GM12878 (cell line): Measurements from ENCODE around the gene OVCA2. TPM values are rescaled to one million over a fixed set of nuclear protein-coding genes. Genes with fewer than 3 reads are reported as not detected.

Experiments
- ATAC-seq: fragments of 200-7000 bp; cut with Tn5 transposase; 3 replicates; pipeline ENCODE4 v1.9.1; 2020; ENCODE audit warnings: mild to moderate bottlenecking, moderate library complexity
- BruUV-seq: library from RNA; stranded (reverse); fragments of 400-500 nt; replicated peaks from 2 replicates; lab custom pipeline; 2021; lab: Mats Ljungman, UMichigan
- CTCF ChIA-PET: fragments of 300-600 bp; sonication (Branson Sonifier 250); formaldehyde crosslinking; extraction: SDS; loops from one replicate; lab custom pipeline; 2021; ENCODE audit warnings: inconsistent platforms; lab: Yijun Ruan, JAX
- POLR2A ChIA-PET: fragments of 350-600 bp; formaldehyde crosslinking; extraction: SDS; loops from one replicate; lab custom pipeline; 2021; ENCODE audit warnings: inconsistent platforms; lab: Charles Lee
- RAD21 ChIA-PET: fragments of 300-600 bp; sonication (Branson Sonifier 250); formaldehyde crosslinking; loops from one replicate; lab custom pipeline; 2023; ENCODE audit warnings: antibody characterized with exemption; ENCODE audit not compliant: unreplicated experiment; lab: Charles Lee
- SMC1A ChIA-PET: fragments of 300-600 bp; sonication (Branson Sonifier 250); formaldehyde crosslinking; loops from one replicate; lab custom pipeline; 2023; ENCODE audit not compliant: unreplicated experiment, uncharacterized antibody; lab: Charles Lee
- DNase-seq: peaks from one replicate; pipeline ENCODE4 v3.0.0-alpha.2; 2011; ENCODE audit warnings: low read depth, low spot score
- FAIRE-seq: peaks from 3 replicates; lab custom pipeline; 2011; peaks lifted over from hg19 to GRCh38; lab: Jason Lieb, UNC
- H2AFZ ChIP-seq: 2 replicates; pipeline ENCODE4 v1.6.0; 2011; ENCODE audit warnings: low read depth, low read length, control low read depth; ENCODE audit not compliant: control insufficient read depth
- H3K27ac ChIP-seq: 2 replicates; pipeline ENCODE4 v1.5.1; 2011; ENCODE audit warnings: control low read depth; ENCODE audit not compliant: control insufficient read depth, insufficient read depth
- H3K27me3 ChIP-seq, 2 experiments: replicated peaks in 1 of 2; 2 replicates each; pipeline versions ENCODE4 v1.6.0 to v1.6.1; 2011; ENCODE audit warnings: low read length in 1 of 2; ENCODE audit not compliant: control insufficient read depth in 2 of 2, insufficient read depth in 2 of 2
- H3K36me3 ChIP-seq, 2 experiments: 2 replicates each; pipeline ENCODE4 v1.5.1; 2011; ENCODE audit warnings: low read length in 1 of 2; ENCODE audit not compliant: control insufficient read depth in 2 of 2, insufficient read depth in 2 of 2
- H3K4me1 ChIP-seq: 2 replicates; pipeline ENCODE4 v1.6.1; 2011; ENCODE audit warnings: mild to moderate bottlenecking, low read length, moderate library complexity, mixed read lengths; ENCODE audit not compliant: control insufficient read depth, insufficient read depth
- H3K4me2 ChIP-seq: 2 replicates; pipeline ENCODE4 v1.6.0; 2011; ENCODE audit warnings: control low read depth; ENCODE audit not compliant: control insufficient read depth, insufficient read depth
- H3K4me3 ChIP-seq: fragments of 200-600 bp; sonication (generic); 2 replicates; pipeline ENCODE4 v1.5.1; 2016
- H3K79me2 ChIP-seq: 2 replicates; pipeline ENCODE4 v1.6.0; 2011; ENCODE audit warnings: low read length; ENCODE audit not compliant: control insufficient read depth, insufficient read depth
- H3K9ac ChIP-seq: 2 replicates; pipeline ENCODE4 v1.8.0; 2011; ENCODE audit warnings: low read length, control low read depth, mixed read lengths; ENCODE audit not compliant: control insufficient read depth, insufficient read depth
- H3K9me3 ChIP-seq: replicated peaks from 3 replicates; pipeline ENCODE4 v1.5.1; 2011; ENCODE audit warnings: mild to moderate bottlenecking, low read length; ENCODE audit not compliant: control insufficient read depth, insufficient read depth
- H4K20me1 ChIP-seq: 2 replicates; pipeline ENCODE4 v1.6.0; 2011; ENCODE audit not compliant: control insufficient read depth, insufficient read depth
- CBX3 ChIP-seq: fragments of 200-600 bp; sonication (generic); IDR thresholded peaks from 2 replicates; pipeline ENCODE4 v1.6.1; 2016; ENCODE audit warnings: low read depth, borderline replicate concordance
- JUNB ChIP-seq: IDR thresholded peaks from 2 replicates; pipeline ENCODE4 v1.6.1; 2016; ENCODE audit warnings: antibody characterized with exemption, mild to moderate bottlenecking
- JUND ChIP-seq: IDR thresholded peaks from 2 replicates; pipeline ENCODE4 v1.6.1; 2012; ENCODE audit warnings: low read depth, mild to moderate bottlenecking, low read length, improper control_type of control experiment, moderate library complexity
- MAX ChIP-seq: IDR thresholded peaks from 2 replicates; pipeline ENCODE4 v1.6.1; 2012; ENCODE audit warnings: low read depth, low read length, improper control_type of control experiment
- MYB ChIP-seq: fragments of 150-350 bp; IDR thresholded peaks from 2 replicates; pipeline ENCODE4 v1.6.1; 2014; ENCODE audit warnings: mild to moderate bottlenecking, low read depth, low read length, borderline replicate concordance
- NFXL1 ChIP-seq: fragments of 450-650 bp; IDR thresholded peaks from 2 replicates; pipeline ENCODE4 v1.6.1; 2017; ENCODE audit warnings: antibody characterized with exemption, mild to moderate bottlenecking, borderline replicate concordance
- PML ChIP-seq: IDR thresholded peaks from 2 replicates; pipeline ENCODE4 v1.6.1; 2012; ENCODE audit warnings: low read length, inconsistent platforms
- RAD21 ChIP-seq: IDR thresholded peaks from 2 replicates; pipeline ENCODE4 v1.6.1; 2011; ENCODE audit warnings: mild to moderate bottlenecking, low read depth, low read length, moderate library complexity; ENCODE audit not compliant: insufficient read depth
- RAD51 ChIP-seq: fragments of 450-650 bp; IDR thresholded peaks from 2 replicates; pipeline ENCODE4 v1.6.1; 2016; ENCODE audit warnings: moderate library complexity, mild to moderate bottlenecking, inconsistent platforms
- TCF7 ChIP-seq: IDR thresholded peaks from 2 replicates; pipeline ENCODE4 v1.6.1; 2014; ENCODE audit warnings: antibody characterized with exemption, borderline replicate concordance
- WGBS: methylation state at CpG from one replicate; pipeline ENCODE4 v1.1.6; 2016; ENCODE audit warnings: low lambda C conversion rate; ENCODE audit not compliant: insufficient replicate concordance, insufficient coverage; ENCODE audit errors: missing lambda C conversion rate; 5-methylcytosine and 5-hydroxymethylcytosine counted together
- in situ Hi-C: fragments of 300-500 bp; cut with MboI; formaldehyde crosslinking; loops from 9 replicates; pipeline ENCODE4 v1.14.3; 2018; ENCODE audit warnings: mixed read lengths
- intact Hi-C: fragments of 100-400 bp; cut with micrococcal nuclease; formaldehyde crosslinking; loops from one replicate; pipeline ENCODE4 v1.14.2; 2022; ENCODE audit not compliant: unreplicated experiment
- polyA plus RNA-seq, 11 experiments: library from polyadenylated mRNA; depleted of rRNA in 4 of 11; unstranded in 6 of 11; stranded (reverse) in 5 of 11; fragments of >200 nt; fragmentation: Nextera tagmentation in 4 of 11; fragmentation: Illumina TruSeq in 1 of 11; extraction: Ambion mirVana in 4 of 11; extraction: Trizol in 1 of 11; gene quantifications; 1 replicate in 1 of 11; 2 replicates in 10 of 11; pipeline versions ENCODE4 v1.2.1 to v1.2.3, GENCODE V29; 2011 to 2016; ENCODE audit warnings: inconsistent platforms in 2 of 11, missing spikeins in 2 of 11, low read depth in 1 of 11
- total RNA-seq, 4 experiments: library from RNA; depleted of rRNA in 3 of 4; stranded (reverse); fragments of >200 nt in 3 of 4; fragmentation: Illumina TruSeq in 1 of 4; extraction: Trizol in 1 of 4; gene quantifications; 2 replicates each; pipeline versions ENCODE4 v1.2.1 to v1.2.3, GENCODE V29; 2013 to 2021
- TF ChIP-seq, protein P1 (sequence below): IDR thresholded peaks from 2 replicates; pipeline ENCODE4 v1.6.1; 2012; ENCODE audit warnings: low read depth, low read length, improper control_type of control experiment

OVCA2 gene
- total and polyA plus RNA-seq, 10 of the 15 experiments (the other 5 are each of a cell fraction or from before 2014, with no cell fraction given) = 6.1 to 75.3 (median 40.7) TPM

DNA sequence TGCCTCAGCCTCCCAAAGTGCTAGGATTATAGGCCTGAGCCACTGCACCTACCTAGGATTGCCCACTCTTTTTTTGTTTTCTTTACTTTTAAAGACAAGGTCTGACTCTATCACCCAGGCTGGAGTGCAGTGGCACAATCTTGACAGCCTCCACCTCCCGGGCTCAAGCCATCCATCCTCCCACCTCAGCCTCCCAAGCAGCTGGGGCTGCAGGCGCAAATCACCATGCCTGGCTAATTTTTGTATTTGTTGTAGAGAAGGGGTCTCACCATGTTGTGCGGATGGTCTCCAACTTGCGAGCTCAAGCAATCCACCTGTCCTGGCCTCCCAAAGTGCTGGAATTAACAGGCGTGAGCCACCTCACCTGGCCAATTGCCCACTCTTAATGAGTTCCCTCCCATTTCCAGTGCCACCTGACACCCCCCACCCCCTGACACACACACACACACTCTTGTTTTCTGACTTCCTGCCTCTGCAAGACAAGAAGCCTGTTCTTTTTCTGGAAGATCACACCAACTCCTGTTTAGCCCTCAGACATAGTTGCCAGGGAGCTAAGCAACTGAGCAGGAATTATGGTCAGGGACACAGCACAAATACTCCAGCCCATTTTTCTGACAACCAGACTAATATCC lies 2.6 kb downstream of the OVCA2 start:
- in situ Hi-C loops = no loop called here
- Histone ChIP-seq H3K27me3 (no peaks in the 10 kb centered on the region), H3K4me2 (no peak overlapping the region), H3K4me1 (peaks cover 20% of the 10 kb centered on the region), H4K20me1 (no peaks in the 10 kb centered on the region), H3K79me2 (peaks cover 13% of the 10 kb centered on the region), H3K4me3 (no peak overlapping the region), H3K9me3 (no peaks in the 10 kb centered on the region), H3K9ac (no peak overlapping the region), H2AFZ (no peak overlapping the region), H3K36me3 (peaks cover 0 to 2% of the 10 kb centered on the region in 2 experiments; a peak in 3 of 4 replicates), H3K27ac (no peak overlapping the region)
- ChIA-PET RAD21 (no interaction called here), CTCF (interaction anchor here (1.0 kb wide), 2 partner anchors 162 to 323 kb away, joined by 3 read pairs; no protein-coding TSS in a partner anchor), SMC1A (interaction anchor here (0.6 kb wide), 1 partner anchor 328 kb away, joined by 3 read pairs; no protein-coding TSS in a partner anchor), POLR2A (interaction anchor here (0.6 to 0.7 kb wide), 2 partner anchors 110 to 131 kb away, joined by 3 read pairs; no protein-coding TSS in a partner anchor)
- TF ChIP-seq JUND = no peak
- TF ChIP-seq TCF7 = no peak
- no peak for TF ChIP-seq CBX3
- no peak for TF ChIP-seq RAD21
- TF ChIP-seq JUNB = no peak
- TF ChIP-seq NFXL1 = no peak
- no peak for TF ChIP-seq MYB
- TF ChIP-seq, protein P1, sequence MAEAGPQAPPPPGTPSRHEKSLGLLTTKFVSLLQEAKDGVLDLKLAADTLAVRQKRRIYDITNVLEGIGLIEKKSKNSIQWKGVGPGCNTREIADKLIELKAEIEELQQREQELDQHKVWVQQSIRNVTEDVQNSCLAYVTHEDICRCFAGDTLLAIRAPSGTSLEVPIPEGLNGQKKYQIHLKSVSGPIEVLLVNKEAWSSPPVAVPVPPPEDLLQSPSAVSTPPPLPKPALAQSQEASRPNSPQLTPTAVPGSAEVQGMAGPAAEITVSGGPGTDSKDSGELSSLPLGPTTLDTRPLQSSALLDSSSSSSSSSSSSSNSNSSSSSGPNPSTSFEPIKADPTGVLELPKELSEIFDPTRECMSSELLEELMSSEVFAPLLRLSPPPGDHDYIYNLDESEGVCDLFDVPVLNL = no peak
- TF ChIP-seq MAX = no peak
- TF ChIP-seq PML = no peak
- TF ChIP-seq RAD51 = no peak
- DNase-seq = no peak
- ATAC-seq = no peak
- FAIRE-seq = no peak
- WGBS = 100% methylated on average over 5 of the region's 5 CpGs
- intact Hi-C loops = loop anchor here (5.0 kb wide), 1 partner anchor 322 kb away; the partner anchor contains the start of gene WDR81
- BruUV-seq = no TSS peak
